Measurements from ENCODE around the gene LPIN1. TPM values are rescaled to one million over a fixed set of nuclear protein-coding genes. Genes with fewer than 3 reads are reported as not detected.

Gene LPIN1
- total and polyA plus RNA-seq, 2 donors (not counting 1 experiment from before 2014, with no cell fraction given): 36.3 to 99.1 TPM

GRCh38 chr2:11788461-11789124 lies 42.2 kb downstream of the LPIN1 start:
- TF ChIP-seq EZH2 (IDR thresholded peaks at IDR 0.05; ENCODE audit: borderline replicate concordance, insufficient read depth, low read depth, low read length, poor library complexity, severe bottlenecking) (no peak), CTCF (IDR thresholded peaks at IDR 0.05) (no peak)
- H3K27ac ChIP-seq (ENCODE audit: low read length in 2 of 2): no peak overlapping the region
- Mint-ChIP-seq H3K4me1 (no peaks in the 10 kb centered on the region), H3K27ac (no peak overlapping the region), H3K4me3 (no peak overlapping the region), H3K9me3 (ENCODE audit: insufficient read depth) (no peaks in the 10 kb centered on the region), H3K27me3 (no peaks in the 10 kb centered on the region)
- H3K9ac ChIP-seq (ENCODE audit: low read length): no peak overlapping the region
- H3K4me3 ChIP-seq (ENCODE audit: control extremely low read depth in 1 of 5, extremely low read depth in 1 of 5, insufficient read depth in 1 of 5, low read depth in 2 of 5, low read length in 4 of 5): no peak overlapping the region
- H4K20me1 ChIP-seq (ENCODE audit: control insufficient read depth, insufficient read depth, low read length, poor library complexity, severe bottlenecking): peaks cover 10% of the 10 kb centered on the region
- ChIA-PET POLR2A (no interaction called here), CTCF (interaction anchor here (1.0 to 12.8 kb wide), 4 partner anchors 9 to 1218 kb away, joined by 3 to 411 read pairs (median 12); partner anchors contain the start of gene LPIN1)
- WGBS (ENCODE audit: insufficient coverage): 100% methylated on average over 1 of the region's 7 CpGs
- intact Hi-C loops (cut with micrococcal nuclease): no loop called here
- H3K4me2 ChIP-seq (replicated peaks; ENCODE audit: low read depth, low read length, poor library complexity, severe bottlenecking): no peak overlapping the region
- DNase-seq: no peak
- no peaks in the 10 kb centered on the region for H3K9me3 ChIP-seq (ENCODE audit: control extremely low read depth in 1 of 3, control insufficient read depth in 2 of 3, insufficient read depth in 1 of 3, low read length in 2 of 3)
- H3K4me1 ChIP-seq (ENCODE audit: control insufficient read depth in 2 of 2, insufficient read depth in 2 of 2, low read length in 2 of 2): no peaks in the 10 kb centered on the region
- H3K36me3 ChIP-seq (replicated peaks in 1 of 2; ENCODE audit: control extremely low read depth in 1 of 2, control insufficient read depth in 1 of 2, extremely low read depth in 1 of 2, insufficient read depth in 2 of 2, low read length in 1 of 2): peaks cover 0 to 85% of the 10 kb centered on the region in 2 experiments
- H2AFZ ChIP-seq (ENCODE audit: insufficient read depth, low read depth, low read length, poor library complexity, severe bottlenecking): no peak overlapping the region
- H3K27me3 ChIP-seq (replicated peaks in 1 of 4; ENCODE audit: control extremely low read depth in 1 of 4, control insufficient read depth in 3 of 4, insufficient read depth in 4 of 4, low read length in 3 of 4): no peaks in the 10 kb centered on the region
- ATAC-seq (ENCODE audit: low read depth): no peak
- H3K79me2 ChIP-seq (ENCODE audit: control insufficient read depth, insufficient read depth, low read length): peaks cover 9% of the 10 kb centered on the region

- peaks cover 10% of the 10 kb centered on the region for H4K20me1 ChIP-seq (ENCODE audit: control insufficient read depth, insufficient read depth, low read length, poor library complexity, severe bottlenecking)
- 95% methylated on average over 12 of the region's 13 CpGs for WGBS (ENCODE audit: insufficient coverage)
- H3K4me1 ChIP-seq (ENCODE audit: control insufficient read depth in 2 of 2, insufficient read depth in 2 of 2, low read length in 2 of 2): no peaks in the 10 kb centered on the region
- H3K9me3 Mint-ChIP-seq (ENCODE audit: insufficient read depth): no peaks in the 10 kb centered on the region
- ATAC-seq (ENCODE audit: low read depth) (no peak), DNase-seq (no peak)
- no peak overlapping the region for H3K9ac ChIP-seq (ENCODE audit: low read length)
- H3K9me3 ChIP-seq (ENCODE audit: control extremely low read depth in 1 of 3, control insufficient read depth in 2 of 3, insufficient read depth in 1 of 3, low read length in 2 of 3): no peaks in the 10 kb centered on the region
- H3K4me3 ChIP-seq (ENCODE audit: control extremely low read depth in 1 of 5, extremely low read depth in 1 of 5, insufficient read depth in 1 of 5, low read depth in 2 of 5, low read length in 4 of 5): no peak overlapping the region
- peaks cover 0 to 85% of the 10 kb centered on the region in 2 experiments for H3K36me3 ChIP-seq (replicated peaks in 1 of 2; ENCODE audit: control extremely low read depth in 1 of 2, control insufficient read depth in 1 of 2, extremely low read depth in 1 of 2, insufficient read depth in 2 of 2, low read length in 1 of 2)
- H3K4me3 Mint-ChIP-seq: no peak overlapping the region
- ChIA-PET CTCF (interaction anchor here (5.1 kb wide), 1 partner anchor 9 kb away, joined by 19 read pairs; no protein-coding TSS in a partner anchor), POLR2A (no interaction called here)
- H3K27ac ChIP-seq (ENCODE audit: low read length in 2 of 2): no peak overlapping the region
- H3K27me3 ChIP-seq (replicated peaks in 1 of 4; ENCODE audit: control extremely low read depth in 1 of 4, control insufficient read depth in 3 of 4, insufficient read depth in 4 of 4, low read length in 3 of 4): no peaks in the 10 kb centered on the region
- no peak overlapping the region for H2AFZ ChIP-seq (ENCODE audit: insufficient read depth, low read depth, low read length, poor library complexity, severe bottlenecking)
- intact Hi-C loops (cut with micrococcal nuclease): no loop called here
- H3K79me2 ChIP-seq (ENCODE audit: control insufficient read depth, insufficient read depth, low read length): peaks cover 9% of the 10 kb centered on the region
- H3K27ac Mint-ChIP-seq: no peak overlapping the region
- no peak for TF ChIP-seq EZH2 (IDR thresholded peaks at IDR 0.05; ENCODE audit: borderline replicate concordance, insufficient read depth, low read depth, low read length, poor library complexity, severe bottlenecking)
- no peak for TF ChIP-seq CTCF (IDR thresholded peaks at IDR 0.05)
- H3K4me2 ChIP-seq (replicated peaks; ENCODE audit: low read depth, low read length, poor library complexity, severe bottlenecking): no peak overlapping the region
- no peaks in the 10 kb centered on the region for H3K27me3 Mint-ChIP-seq
- no peaks in the 10 kb centered on the region for H3K4me1 Mint-ChIP-seq
These were observed 42.8 kb downstream of the LPIN1 start for GRCh38 chr2:11789243-11789642.

Data from B cell (primary cell).